ENCODE data around the gene LRPAP1.
"Not testable (repeated sequence)": the region's sequence is repeated elsewhere in the genome, so short reads cannot be mapped to it uniquely, and the experiment has no call there.

DNA sequence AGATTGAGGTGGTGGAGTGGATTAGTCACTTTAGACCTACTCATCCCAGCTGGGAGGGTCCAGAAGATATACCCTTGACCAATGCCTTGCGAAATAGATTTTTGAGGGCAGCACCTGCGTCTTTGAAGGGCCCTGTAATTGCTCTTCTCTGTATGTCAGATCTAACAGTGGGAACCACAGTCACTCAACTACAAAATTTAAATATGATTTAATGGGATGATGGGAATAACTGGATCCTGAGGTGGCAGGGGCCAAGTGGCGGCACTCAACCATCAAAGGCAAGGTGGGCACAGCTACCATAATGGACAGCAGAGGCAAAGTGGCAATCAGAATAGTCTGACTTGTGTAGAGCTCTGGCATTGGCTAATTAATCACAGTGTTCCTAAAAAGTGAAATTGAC is 76.6 kb downstream of the LRPAP1 start:
- TF ChIP-seq, protein P1, sequence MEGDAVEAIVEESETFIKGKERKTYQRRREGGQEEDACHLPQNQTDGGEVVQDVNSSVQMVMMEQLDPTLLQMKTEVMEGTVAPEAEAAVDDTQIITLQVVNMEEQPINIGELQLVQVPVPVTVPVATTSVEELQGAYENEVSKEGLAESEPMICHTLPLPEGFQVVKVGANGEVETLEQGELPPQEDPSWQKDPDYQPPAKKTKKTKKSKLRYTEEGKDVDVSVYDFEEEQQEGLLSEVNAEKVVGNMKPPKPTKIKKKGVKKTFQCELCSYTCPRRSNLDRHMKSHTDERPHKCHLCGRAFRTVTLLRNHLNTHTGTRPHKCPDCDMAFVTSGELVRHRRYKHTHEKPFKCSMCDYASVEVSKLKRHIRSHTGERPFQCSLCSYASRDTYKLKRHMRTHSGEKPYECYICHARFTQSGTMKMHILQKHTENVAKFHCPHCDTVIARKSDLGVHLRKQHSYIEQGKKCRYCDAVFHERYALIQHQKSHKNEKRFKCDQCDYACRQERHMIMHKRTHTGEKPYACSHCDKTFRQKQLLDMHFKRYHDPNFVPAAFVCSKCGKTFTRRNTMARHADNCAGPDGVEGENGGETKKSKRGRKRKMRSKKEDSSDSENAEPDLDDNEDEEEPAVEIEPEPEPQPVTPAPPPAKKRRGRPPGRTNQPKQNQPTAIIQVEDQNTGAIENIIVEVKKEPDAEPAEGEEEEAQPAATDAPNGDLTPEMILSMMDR (conservative IDR thresholded peaks at IDR 0.05; ENCODE audit: low read length): not testable (repeated sequence)
- not testable (repeated sequence) for TF ChIP-seq EZH2phosphoT487 (IDR thresholded peaks at IDR 0.05; ENCODE audit: borderline replicate concordance)
